HUES64 (cell line): ENCODE measurements around the gene CAMK2G.
"Not testable (repeated sequence)": the region's sequence is repeated elsewhere in the genome, so short reads cannot be mapped to it uniquely, and the experiment has no call there.

Experiments
- H3K27ac ChIP-seq: 2 replicates; pipeline ENCODE4 v1.7.0; 2013; ENCODE audit warnings: low read depth, low read length, inconsistent platforms
- H3K27me3 ChIP-seq: 2 replicates; pipeline ENCODE4 v1.6.1; 2013; ENCODE audit warnings: mild to moderate bottlenecking, low read length; ENCODE audit not compliant: insufficient read depth
- H3K36me3 ChIP-seq: 2 replicates; pipeline ENCODE4 v1.6.1; 2013; ENCODE audit warnings: mild to moderate bottlenecking, low read length; ENCODE audit not compliant: insufficient read depth
- H3K4me1 ChIP-seq: 2 replicates; pipeline ENCODE4 v1.6.1; 2013; ENCODE audit warnings: mild to moderate bottlenecking, low read length, moderate library complexity; ENCODE audit not compliant: insufficient read depth
- H3K4me3 ChIP-seq: 2 replicates; pipeline ENCODE4 v1.5.1; 2013; ENCODE audit warnings: mild to moderate bottlenecking, low read length, moderate library complexity
- H3K9ac ChIP-seq: 2 replicates; pipeline ENCODE4 v1.6.1; 2013; ENCODE audit warnings: mild to moderate bottlenecking, low read depth, low read length
- H3K9me3 ChIP-seq: 2 replicates; pipeline ENCODE4 v1.6.1; 2013; ENCODE audit warnings: low read depth, low read length; ENCODE audit not compliant: insufficient read depth
- WGBS: fragments of 150-250, 120-280 bp; methylation state at CpG from one replicate; pipeline ENCODE4 v1.1.7; 2013; ENCODE audit warnings: missing lambda C conversion rate; 5-methylcytosine and 5-hydroxymethylcytosine counted together

CAMK2G gene

DNA sequence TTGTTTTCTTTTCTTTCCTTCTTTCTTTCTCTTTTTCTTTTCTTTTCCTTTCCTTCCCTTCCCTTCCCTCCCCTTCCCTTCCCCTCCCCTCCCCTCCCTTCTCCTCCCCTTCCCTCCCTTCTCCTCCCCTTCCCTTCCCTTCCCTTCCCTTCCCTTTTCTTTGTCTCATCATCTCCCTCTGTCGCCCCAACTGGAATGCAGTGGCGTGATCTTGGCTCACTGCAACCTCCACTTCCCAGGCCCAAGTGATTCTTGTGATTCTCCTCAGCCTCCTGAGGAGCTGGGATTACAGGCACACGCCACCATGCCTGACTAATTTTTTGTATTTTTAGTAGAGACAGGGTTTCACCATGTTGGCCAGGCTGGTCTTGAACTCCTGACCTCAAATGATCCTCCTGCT, 15.1 kb upstream of the CAMK2G start:
- WGBS: 60% methylated on average over 3 of the region's 3 CpGs
- not testable (repeated sequence) for H3K4me3 ChIP-seq, H3K27ac ChIP-seq, H3K9ac ChIP-seq, H3K9me3 ChIP-seq, H3K36me3 ChIP-seq, H3K27me3 ChIP-seq
- peaks cover 20% of the 10 kb centered on the region for H3K4me1 ChIP-seq

DNA sequence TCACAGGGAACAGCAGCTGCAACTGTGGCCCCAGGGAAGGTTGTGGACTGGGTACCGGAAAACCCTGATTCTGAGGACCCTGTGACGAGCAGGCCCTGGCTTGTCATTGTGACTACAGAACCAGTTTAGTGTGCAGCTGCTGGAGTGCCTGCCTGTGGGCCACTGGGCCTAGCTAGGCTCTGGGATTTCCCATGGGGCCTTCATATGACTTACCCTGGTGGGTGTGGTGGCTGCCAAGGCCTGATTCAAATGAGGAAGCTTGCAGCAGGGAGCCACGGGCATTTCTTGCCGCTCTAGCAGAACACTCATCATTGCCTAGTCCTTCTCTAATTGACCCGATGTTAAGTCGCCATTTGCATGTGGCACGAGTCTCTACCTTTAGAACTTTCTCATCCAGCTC, 14.7 kb upstream of the CAMK2G start:
- Histone ChIP-seq H3K9me3 (no peaks in the 10 kb centered on the region), H3K4me3 (no peak overlapping the region), H3K36me3 (no peaks in the 10 kb centered on the region), H3K27ac (no peak overlapping the region; the same call in 1 of the 2 replicates), H3K4me1 (peaks cover 20% of the 10 kb centered on the region), H3K9ac (no peak overlapping the region), H3K27me3 (no peaks in the 10 kb centered on the region)
- 45% methylated on average over 7 of the region's 7 CpGs for WGBS

DNA sequence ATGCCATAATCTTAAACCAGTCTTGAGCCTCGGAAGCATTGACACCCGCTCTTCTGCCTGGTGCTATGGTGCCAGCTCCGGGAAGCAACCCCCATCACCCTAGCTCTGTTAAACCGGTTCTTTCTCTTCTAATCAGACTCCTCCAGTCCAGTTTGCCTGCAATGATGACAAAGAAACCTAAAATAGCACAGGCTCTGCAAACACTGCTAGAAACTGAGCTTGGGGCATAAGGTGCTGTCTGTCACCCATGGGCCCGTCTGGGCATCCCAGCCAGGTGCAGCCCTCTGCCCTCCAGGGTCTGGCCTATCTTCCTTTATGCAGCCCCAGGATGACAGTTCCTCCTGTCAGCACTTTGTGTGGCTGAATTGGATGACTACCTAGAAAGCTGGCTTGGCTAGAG, 14.2 kb upstream of the CAMK2G start:
- 94% methylated on average over 5 of the region's 5 CpGs for WGBS
- Histone ChIP-seq H3K9ac (no peak overlapping the region), H3K4me1 (peaks cover 20% of the 10 kb centered on the region), H3K9me3 (no peaks in the 10 kb centered on the region), H3K4me3 (no peak overlapping the region), H3K27me3 (no peaks in the 10 kb centered on the region), H3K36me3 (no peaks in the 10 kb centered on the region), H3K27ac (no peak overlapping the region; the same call in 1 of the 2 replicates)

DNA sequence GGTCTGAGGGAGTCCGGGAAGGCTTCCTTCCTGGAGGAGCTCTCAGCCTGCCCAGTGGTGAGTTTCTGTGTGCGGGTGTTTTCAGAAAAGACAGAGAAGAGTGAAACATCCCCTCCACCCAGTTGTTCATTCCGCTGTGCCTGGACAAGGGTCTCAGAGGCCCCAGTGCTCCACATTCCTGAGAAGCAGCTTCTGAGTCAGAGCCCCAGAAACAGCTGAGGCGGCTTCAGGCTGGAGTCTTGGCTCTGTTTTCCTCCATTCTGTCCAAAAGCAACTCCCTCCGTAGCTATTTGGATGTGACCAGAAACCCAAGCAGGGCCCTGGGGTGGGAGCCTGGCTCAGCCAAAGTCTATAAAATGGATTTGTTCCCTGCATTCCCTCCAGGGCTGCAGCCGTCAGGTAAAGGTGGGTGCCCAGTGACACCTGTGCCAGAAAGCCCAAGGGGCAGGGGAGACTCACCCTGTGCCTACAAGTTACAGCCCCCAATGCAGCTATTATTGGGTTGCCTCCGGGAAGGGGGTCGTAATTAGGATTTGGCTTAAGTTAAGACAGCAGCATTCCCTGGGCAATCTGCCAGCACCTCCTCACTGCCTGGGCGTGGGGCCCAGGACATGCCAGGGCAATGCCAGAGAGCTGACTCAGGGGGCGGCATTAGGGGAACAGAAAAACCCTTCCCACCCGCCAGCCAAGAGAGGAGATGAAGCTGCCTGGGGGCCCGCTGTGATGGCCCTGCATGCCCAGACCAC, 13.1 kb upstream of the CAMK2G start:
- H3K4me1 ChIP-seq: peaks cover 20% of the 10 kb centered on the region
- H3K9me3 ChIP-seq: no peaks in the 10 kb centered on the region
- no peaks in the 10 kb centered on the region for H3K27me3 ChIP-seq
- no peak overlapping the region for H3K4me3 ChIP-seq
- no peak overlapping the region for H3K9ac ChIP-seq
- WGBS: 84% methylated on average over 12 of the region's 12 CpGs
- H3K27ac ChIP-seq: no peak overlapping the region
- H3K36me3 ChIP-seq: no peaks in the 10 kb centered on the region

DNA sequence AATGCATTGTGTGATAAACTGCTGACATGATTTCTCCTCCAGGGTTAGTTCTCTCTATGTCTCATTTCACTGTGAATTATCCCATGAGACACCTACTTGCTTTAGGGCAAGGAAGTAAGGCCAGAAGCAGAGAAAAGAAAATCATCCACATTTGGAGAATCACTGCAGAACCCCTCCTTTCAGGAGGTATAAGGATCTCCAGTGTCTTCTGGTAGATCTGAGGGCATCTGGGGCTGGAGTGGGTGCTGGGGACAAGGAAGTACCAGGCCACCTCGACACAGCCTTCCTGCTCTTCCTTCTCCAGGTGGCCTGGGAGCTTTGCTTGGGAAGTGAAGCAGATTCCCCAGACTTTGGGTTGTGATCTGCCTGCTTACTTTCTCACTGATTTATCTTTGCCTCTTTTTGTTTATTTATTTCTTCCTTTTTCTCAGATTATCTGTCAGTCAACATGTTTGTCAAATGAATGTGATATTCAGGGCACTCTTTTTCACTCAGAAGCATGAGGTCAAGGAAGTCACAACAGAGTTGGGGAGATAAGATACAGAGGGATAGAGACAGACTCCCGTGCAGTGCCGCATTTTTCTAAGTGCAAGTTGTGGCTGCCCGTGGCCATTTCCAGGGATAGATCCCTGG, 12.4 kb upstream of the CAMK2G start:
- WGBS: 66% methylated on average over 4 of the region's 4 CpGs
- no peak overlapping the region for H3K27ac ChIP-seq

DNA sequence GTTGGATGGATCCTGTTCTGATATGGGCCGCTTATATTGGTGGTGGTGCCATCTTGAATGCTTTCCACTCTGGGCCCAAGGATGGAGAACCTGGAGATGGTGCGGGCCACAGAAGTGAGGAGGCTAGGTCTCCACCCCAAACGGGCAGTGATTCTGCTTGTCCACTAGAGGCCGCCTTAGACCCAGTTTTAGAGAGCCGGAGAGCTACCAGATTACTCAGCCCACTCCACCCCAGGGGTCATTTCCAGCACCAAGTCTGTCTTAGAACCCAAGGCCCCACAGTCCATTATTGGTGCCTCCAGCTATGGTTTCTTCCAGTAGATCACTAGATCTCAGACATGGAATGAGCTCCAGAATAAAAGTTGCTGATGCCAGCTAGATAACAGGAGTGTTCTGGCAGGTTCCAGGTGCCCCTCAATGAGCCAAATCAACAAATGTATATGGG, 11.8 kb upstream of the CAMK2G start:
- Histone ChIP-seq H3K27me3 (no peaks in the 10 kb centered on the region), H3K27ac (no peak overlapping the region), H3K36me3 (no peaks in the 10 kb centered on the region), H3K4me1 (peaks cover 20% of the 10 kb centered on the region), H3K4me3 (no peak overlapping the region), H3K9me3 (no peaks in the 10 kb centered on the region), H3K9ac (no peak overlapping the region)
- WGBS: 9% methylated on average over 5 of the region's 5 CpGs

More for the DNA sequence above, 12.4 kb upstream of the CAMK2G start:
- Histone ChIP-seq H3K4me1 (peaks cover 20% of the 10 kb centered on the region), H3K36me3 (no peaks in the 10 kb centered on the region), H3K4me3 (no peak overlapping the region), H3K9me3 (no peaks in the 10 kb centered on the region), H3K9ac (no peak overlapping the region), H3K27me3 (no peaks in the 10 kb centered on the region)

DNA sequence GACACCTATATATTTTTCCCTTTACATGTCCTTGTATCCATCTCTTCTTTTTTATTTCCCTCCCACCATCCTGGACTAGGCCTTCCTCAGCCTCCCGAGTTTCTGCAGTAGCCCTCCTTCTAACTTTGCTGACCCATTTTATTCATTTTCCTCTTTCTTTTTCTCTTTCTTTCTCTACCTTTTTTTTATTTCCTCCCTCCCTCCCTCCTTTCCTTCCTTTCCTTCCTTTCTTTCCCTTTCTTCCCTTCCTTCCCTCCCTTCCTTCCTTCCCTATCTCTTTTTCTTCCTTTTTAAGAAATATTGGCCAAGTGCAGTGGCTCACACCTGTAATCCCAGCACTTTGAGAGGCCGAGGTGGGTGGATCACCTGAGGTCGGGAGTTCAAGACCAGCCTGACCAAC, 9.7 kb upstream of the CAMK2G start:
- H3K27ac ChIP-seq: no peak overlapping the region
- WGBS: 91% methylated on average over 3 of the region's 3 CpGs
- no peaks in the 10 kb centered on the region for H3K9me3 ChIP-seq
- H3K4me1 ChIP-seq: peaks cover 21% of the 10 kb centered on the region
- H3K4me3 ChIP-seq: no peak overlapping the region
- H3K9ac ChIP-seq: no peak overlapping the region
- no peaks in the 10 kb centered on the region for H3K36me3 ChIP-seq
- no peaks in the 10 kb centered on the region for H3K27me3 ChIP-seq

DNA sequence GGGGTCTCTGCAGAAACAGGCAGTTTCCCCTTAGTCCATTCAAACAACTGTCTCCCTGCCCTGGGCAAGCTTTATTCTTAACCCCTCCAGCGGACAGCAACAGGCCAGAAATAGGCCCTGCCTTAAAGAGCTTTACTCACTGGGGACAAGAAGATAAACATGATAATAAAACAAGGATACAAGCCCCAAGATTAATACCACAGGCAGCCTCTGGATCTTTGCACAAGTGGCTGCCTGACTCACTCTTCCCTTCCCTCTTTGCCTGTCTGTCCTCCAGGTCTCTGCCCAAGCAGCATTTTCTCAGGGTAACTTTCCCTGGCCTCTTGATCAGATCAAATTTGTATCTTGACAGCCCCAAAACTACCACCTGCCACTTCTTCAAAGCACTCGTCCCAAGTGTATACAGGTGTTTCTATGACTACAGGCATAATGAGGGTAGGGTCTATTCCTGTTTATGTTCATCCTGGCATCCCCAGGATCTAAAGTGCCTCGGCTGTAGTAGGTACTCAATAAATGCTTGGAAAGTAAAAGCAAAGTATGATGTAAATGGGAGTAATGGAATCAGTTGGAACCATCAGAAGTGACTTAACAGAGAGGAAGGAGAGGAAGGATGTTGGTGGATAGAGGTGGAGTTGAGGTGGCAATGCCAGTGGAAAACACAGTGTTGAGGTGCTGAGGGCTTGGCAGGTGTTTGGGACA, 7.0 kb upstream of the CAMK2G start:
- no peaks in the 10 kb centered on the region for H3K27me3 ChIP-seq
- WGBS: 89% methylated on average over 3 of the region's 3 CpGs
- no peak overlapping the region for H3K27ac ChIP-seq
- no peak overlapping the region for H3K4me3 ChIP-seq
- no peaks in the 10 kb centered on the region for H3K9me3 ChIP-seq
- no peaks in the 10 kb centered on the region for H3K36me3 ChIP-seq
- peaks cover 8% of the 10 kb centered on the region for H3K4me1 ChIP-seq
- H3K9ac ChIP-seq: no peak overlapping the region

DNA sequence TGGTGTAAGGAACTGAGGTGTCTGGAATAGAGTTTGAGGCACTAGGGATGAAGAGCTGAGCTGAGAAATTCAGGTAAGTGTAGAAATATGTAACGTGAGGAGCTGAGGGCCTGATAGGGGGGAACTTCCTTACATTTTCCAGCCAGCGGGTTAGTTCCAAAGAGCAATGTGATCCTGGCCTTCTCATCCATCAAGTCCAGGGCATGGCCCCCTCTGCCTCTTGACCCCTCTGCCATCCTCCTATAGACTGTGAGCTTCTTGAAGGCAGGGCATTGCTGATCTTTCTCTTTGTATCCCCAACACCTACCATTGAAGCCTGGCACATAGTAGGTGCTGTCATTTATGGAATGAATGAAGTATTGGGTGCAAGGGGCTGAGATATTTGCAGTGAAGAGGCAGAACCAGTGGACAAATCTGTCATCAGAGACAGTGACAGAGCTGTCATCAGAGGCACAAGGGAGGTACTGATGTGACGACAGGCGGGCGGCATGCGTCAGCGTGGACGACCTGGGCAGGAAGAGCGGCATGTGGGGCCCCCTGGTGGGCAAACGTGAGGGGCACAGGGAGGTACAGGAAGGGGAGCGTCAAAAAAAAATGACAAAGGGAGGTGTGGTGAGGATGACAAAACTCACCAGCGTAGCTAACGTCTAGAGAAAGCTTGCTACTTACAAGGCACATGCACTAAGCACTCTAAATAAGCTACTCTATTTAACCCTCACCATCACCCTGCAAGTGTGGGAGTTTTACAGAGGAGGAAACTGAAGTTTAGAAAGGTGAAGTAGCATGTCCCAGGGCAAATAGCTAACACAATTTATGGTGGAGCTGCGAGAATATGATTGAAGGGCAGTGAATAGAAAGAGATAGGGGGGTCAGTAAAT, 5.2 kb upstream of the CAMK2G start:
- Histone ChIP-seq H3K27me3 (peaks cover 5% of the 10 kb centered on the region; the same call in 1 of the 2 replicates), H3K4me1 (peaks cover 8% of the 10 kb centered on the region), H3K36me3 (no peaks in the 10 kb centered on the region), H3K9me3 (no peaks in the 10 kb centered on the region), H3K4me3 (no peak overlapping the region), H3K9ac (no peak overlapping the region), H3K27ac (no peak overlapping the region)
- WGBS: 24% methylated on average over 12 of the region's 14 CpGs

DNA sequence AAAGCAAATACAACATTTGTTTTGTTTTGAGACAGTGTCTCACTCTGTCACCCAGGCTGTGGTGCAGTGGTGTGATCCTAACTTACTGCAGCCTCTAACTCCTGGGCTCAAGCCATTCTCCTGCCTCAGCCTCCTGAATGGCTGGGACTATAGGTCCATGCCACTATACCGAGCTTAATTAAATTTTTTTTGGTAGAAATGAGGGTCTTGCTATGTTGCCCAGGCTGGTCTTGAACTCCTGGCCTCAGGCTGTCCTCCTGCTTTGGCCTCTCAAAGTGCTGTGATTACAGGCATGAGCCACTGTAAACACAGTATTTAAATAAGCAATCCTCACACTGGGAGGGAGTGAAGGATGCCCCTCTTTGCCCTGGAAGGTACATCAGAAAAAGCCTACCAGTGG, 4.0 kb upstream of the CAMK2G start:
- Histone ChIP-seq H3K9ac (no peak overlapping the region), H3K27me3 (peaks cover 5% of the 10 kb centered on the region; the same call in 1 of the 2 replicates), H3K4me1 (peaks cover 8% of the 10 kb centered on the region), H3K36me3 (no peaks in the 10 kb centered on the region), H3K9me3 (no peaks in the 10 kb centered on the region), H3K4me3 (no peak overlapping the region), H3K27ac (no peak overlapping the region)
- WGBS: 100% methylated on average over 1 of the region's 1 CpG
